Left forelimb (tissue), 1 donor: ENCODE data around the gene SPSB1.

Experiments used
- DNase-seq: peaks from one replicate; pipeline ENCODE4 v3.0.0-alpha.2; 2018; ENCODE audit warnings: low spot score

SPSB1 gene

DNA sequence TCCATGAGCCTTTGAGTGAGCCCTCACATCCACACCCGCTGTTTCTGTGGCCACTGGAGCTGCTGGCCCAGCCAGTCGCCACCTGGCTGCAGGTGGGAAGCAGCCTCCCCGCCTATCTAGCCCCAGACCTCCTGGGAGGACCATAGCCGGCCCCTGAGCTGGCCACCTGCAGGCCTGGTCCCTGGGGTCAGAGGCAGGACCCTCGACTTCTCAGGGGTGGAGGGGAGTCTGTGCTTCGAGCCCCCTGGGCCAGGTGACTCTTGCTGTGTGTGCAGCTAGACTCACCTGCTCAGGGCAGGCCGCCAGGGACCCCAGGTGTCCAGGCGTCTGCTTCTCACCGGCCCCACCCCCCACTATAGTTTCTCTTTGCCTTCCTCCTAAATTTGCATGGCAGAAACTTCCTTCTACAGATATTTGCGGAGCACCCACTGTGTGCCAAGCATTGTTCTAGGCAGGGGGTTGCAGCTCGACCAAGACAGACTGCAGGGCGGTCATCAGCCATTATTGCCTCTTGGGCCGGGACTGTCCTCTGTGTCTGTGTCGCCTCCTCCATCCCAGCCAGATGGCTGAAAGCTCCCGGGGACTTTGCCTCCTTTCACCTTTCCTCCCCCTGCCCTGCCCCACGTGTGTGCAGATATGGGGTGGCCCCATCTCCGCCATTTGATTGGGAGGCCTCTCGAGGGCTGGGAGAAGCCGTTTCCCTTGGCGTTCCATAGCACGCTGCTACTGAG is 27.3 kb downstream of the SPSB1 start:
- no peak for DNase-seq

DNA sequence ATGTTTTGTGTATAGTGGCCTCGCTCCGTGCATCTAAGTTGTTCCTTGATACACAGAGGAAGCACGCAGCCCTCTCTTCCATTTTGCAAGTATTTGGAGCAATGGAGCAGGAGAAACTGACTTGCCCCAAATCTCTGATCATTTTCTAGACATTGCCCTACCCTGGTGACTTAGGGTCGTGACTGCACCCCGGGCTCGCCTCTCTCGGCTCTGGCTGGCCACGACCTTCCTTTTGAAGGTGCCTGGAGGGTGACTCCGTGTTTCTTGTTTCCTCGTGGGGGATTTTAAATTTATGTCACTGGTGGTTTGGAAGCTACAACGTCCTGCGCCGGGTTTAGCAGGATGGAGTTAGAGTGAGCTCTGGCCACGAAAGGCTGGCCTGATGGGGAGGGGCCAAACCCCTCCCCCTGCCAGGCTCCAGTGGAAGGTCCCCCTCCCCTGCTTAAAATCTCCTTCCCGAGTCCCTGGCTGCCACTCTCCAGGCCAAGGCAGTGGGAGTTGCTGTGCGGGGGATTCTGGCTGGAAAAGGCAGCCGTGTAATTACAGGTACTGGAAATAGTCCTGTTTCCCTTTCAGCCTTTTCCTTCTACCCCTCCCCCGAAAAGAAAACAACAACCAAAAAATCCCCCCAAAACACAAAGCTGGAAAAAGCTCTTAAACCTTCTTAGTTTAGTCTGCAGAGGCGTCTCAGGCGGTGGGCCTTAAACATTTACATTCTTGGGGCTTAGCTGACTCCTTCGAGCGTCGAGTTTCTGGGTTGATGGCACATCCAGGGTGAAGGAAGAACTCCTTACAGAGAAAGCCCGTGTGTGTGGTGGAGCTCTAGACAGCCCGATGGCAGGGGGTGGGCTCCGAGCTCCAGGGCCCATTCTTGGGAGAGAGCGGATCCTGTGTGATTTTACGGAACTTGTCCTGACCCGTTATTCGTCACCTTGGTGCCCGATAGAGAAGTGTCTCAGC is 28.1 kb downstream of the SPSB1 start:
- no peak for DNase-seq

DNA sequence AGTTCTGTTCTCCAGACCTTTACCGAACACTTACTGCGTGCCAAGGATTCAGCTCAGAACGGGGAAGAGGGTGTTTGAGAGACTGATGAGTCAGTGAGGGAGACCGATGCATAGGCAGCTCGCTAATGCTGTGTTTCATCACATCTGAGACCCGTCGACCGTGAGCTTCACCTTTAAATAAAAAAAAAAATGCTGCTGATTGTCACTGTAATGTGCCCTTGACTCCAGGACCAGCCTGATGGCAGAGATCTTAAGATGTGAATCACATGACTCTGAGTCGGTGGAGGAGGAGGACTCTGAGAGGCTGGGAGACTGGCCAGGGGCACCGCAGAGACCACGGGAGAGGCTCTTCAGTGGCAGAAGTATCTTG is 28.8 kb downstream of the SPSB1 start:
- no peak for DNase-seq

GRCh38 chr1:9321986-9322660 is 29.4 kb downstream of the SPSB1 start:
- DNase-seq = no peak

DNA sequence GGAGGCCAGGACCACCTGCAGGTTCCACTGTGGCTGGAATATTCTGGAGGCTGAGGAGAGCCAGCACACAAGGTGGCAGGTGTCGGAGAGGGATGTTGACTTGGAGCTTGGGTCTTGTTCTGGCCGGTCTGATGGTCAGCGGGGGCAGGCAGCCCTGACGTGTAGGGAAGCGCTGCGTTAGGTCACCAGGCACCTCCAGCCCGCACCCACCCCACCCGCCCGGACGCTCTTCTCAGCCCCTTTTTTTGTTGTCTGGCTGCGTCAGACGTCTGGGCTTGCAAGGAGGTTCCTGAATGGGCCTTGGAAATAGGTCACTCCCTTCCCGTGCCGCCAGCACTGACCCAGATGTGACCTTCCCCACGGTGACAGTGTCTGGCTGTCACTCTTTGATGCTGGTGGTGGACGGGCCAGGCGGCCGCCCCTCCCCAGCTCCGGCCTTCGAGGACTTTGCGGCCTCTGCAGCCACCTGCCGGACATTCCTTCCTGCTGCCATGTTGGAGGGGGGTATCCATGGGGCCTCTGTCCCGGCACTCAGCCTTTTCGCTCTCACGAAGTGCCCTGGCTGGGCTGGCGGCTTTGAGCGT is 30.1 kb downstream of the SPSB1 start:
- no peak for DNase-seq

DNA sequence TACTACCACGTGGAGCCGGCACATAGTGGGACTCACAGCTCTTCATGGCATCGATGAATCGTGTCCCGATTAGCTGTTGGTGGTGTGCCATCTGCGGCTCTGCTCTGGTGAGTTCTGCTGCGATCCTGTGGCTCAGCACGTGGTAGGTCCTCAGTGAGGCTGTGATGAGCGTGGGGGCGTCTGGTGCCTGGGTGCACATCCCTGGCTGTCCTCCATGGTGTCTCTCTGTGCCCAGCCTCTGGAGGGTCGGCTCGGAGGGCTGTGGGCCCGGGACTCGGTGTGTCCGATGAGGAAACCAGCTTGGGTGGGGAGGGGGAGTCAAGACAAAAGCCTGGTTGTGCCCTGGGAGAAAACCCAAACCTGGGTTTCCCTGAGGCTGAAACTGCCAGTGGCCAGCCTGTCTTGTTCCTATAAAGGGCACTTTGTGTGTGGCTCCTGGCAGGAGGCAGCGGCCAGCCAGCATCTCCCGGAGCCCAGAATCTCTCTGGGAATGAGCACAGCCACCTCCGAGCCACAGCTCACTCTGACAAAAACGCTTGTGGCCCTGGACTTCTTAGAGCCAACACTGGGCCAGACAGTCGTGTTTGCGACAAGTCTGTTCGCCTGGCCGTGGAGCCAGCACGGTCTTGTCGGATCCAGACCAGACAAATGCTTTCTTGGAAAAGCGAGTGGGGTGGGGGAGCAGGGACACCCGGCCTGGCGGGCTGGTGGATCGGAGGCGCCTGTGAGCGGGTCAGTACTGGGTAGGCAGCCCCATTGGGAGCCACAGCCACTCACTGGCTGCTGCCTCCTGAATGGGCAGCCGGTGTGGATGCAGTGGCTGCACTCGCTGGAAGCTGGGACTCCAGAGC is 31.8 kb downstream of the SPSB1 start:
- no peak for DNase-seq

DNA sequence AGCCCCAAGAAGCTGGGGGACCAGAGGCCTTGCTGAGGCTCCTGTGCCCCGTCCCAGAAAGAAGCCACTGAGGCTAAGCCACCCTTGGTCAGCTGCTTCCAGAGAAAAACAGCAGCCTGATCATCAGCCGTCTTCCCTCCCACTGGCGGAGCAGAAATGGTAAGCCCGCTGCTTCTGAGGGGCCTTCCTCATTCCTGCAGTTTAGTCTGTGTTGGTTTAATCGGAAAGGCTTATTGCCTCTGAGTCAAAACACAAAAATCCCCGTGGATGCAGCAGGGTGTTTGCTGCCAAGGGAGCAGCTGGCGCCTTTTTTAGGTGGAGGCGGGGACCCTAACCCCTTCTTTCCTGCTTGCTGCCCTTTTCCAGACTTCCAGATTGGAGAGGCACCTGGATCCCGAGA is 33.9 kb downstream of the SPSB1 start:
- no peak for DNase-seq

DNA sequence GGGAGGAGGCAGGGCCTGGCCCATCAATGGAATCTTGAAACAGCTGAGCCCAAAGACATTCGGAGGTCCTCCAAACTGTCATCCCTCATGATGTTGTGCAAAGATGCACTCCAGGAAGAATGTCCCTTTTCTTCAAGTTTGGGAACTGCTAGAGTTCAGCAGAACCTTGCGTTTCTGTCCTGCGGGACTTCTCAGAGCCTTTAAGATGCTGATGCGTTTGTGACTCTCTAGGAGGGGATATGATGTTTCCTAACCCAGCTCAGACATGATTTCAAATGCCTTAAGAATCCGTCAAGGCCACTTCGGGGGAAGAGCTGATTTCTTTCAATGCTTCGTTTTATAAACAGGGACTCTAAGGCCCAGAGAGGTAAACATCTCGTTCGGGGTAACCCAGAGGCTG is 35.5 kb downstream of the SPSB1 start:
- DNase-seq = no peak

DNA sequence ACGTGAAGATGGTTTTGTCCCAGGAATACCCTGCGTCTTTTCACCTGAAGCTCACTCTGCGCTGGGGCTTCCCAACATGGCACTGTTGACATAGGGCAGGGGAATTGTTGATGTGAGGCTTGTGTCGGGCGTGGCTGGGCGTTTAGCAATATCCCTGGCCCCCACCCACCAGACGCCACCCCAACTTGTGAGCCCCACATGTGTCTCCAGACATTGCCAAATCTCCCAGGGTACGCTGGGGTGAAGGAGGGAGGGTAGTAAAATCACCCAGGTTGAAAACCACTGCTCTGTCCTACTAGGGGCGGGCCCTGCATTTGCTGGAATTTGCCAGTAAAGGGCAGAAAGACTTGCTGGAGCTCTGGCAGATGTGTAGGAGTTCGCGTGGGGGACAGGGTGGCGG is 36.0 kb downstream of the SPSB1 start:
- DNase-seq = no peak

GRCh38 chr1:9331016-9331415 is 38.3 kb downstream of the SPSB1 start:
- DNase-seq = no peak

- DNase-seq = no peak
Observed at GRCh38 chr1:9331558-9332346, 39.1 kb downstream of the SPSB1 start.

DNA sequence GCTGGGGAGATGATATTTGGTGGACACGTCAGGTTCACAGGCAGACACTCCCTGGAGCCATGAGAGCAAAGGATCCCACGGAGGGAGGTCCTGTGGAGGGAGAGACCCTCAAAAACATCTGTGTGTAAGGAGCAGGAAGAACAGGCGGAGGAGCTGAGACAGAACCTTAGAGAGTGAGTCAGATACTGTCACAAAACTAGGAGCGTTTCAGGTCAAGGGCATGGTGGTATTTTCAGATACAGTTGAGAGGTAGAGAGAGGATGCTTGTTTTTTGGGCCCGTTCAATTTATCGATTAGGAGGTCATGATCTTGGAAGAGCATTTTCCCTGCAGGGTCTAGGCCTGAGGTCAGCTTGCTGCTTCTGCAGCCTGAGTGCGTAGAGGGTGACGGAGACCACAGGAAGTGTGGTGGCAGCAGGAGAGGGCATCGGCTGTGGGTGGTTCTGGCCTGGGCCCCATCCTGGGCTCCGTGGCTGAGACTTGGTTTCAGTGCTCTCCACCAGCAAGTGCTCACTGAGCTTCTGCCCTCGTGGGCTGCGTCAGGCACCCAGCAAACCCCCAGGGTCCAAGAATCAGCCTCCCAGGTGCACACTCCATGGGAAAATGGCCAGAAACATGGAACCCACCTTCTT is 39.9 kb downstream of the SPSB1 start:
- DNase-seq = no peak

- peak; percentile 80 for DNase-seq
Observed at GRCh38 chr1:9338397-9339246, 45.9 kb downstream of the SPSB1 start.

DNA sequence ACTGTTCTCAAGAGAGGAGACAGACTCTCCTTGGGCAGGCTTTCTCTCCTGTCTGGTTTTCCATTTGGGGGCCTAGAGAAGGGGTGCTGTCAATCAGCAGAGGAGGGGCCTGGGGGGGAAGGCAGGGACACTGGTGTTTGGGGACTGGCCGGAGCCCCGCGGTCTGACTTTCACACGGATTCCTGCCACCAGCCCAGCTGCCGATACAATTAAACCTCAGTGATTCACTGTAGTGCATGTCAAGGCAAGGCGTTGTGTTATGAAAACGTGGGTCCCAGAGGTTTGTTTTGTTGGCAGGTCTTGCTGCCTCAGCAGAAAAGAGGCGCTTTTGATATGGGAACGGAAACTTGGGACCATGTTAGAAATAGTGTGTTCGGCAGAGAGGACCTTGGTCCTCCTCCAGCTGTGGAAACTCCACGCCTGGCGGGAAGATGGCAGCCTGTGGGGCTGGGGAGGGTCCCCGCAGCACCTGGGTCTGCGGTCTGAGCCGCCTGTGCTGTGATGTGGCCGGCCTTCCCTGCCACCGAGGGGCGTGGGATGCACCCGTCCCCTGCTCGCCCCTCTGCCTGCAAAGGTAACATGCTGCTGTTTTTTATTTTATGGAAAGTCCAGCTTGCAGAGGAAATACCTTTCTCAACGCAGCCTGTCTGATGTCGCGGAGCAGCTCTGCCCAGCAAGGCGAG is 47.6 kb downstream of the SPSB1 start:
- no peak for DNase-seq

GRCh38 chr1:9340864-9341263 is 48.2 kb downstream of the SPSB1 start:
- no peak for DNase-seq

DNA sequence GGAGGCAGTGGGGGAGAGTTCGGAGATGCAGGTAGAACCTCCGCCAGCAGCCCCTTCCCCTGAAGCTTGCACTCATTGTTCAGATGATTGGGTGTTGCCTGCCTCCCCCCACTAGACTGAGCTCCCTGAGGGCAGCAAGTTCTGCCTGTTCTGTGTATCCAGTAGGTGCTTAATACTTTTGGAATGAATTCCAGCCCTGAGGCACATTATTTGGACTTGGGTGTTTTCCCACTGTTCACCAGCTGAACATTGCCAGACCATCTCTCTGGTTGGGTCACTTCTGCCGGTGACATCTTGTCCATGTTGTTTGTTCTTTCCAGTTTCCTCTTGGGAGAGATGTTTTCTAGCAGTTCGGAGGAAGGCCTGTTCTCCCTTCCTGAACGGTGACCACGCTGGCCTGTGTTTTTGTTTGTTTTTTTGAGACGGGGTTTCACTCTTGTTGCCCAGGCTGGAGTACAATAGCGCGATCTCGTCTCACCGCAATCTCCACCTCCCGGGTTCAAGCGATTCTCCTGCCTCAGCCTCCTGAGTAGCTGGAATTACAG is 48.7 kb downstream of the SPSB1 start:
- no peak for DNase-seq

GRCh38 chr1:9343269-9343668 is 50.6 kb downstream of the SPSB1 start:
- no peak for DNase-seq
